A673 (cell line): ENCODE measurements around the gene EEFSEC.

Experiments
- CTCF ChIP-seq: fragments of 300-800, 200-600 bp; sonication (generic); conservative IDR thresholded peaks from 2 replicates; pipeline ENCODE4 v1.5.1; 2017; ENCODE audit warnings: low read depth, mild to moderate bottlenecking, antibody characterized with exemption, low read length, moderate library complexity, mixed read lengths
- EZH2 ChIP-seq: fragments of 200-600 bp; sonication (generic); IDR thresholded peaks from 2 replicates; pipeline ENCODE4 v1.6.1; 2017; ENCODE audit warnings: borderline replicate concordance, low read depth, mild to moderate bottlenecking, mixed read lengths, antibody characterized with exemption, low read length; ENCODE audit not compliant: poor library complexity, severe bottlenecking

GRCh38 chr3:128277378-128278069, 124.2 kb downstream of the EEFSEC start:
- TF ChIP-seq CTCF (no peak), EZH2 (no peak)
